MG63 (cell line): ENCODE measurements around the gene RAP1A. TPM values are rescaled to one million over a fixed set of nuclear protein-coding genes. Genes with fewer than 3 reads are reported as not detected.

Experiments
- DNase-seq: peaks from one replicate; pipeline ENCODE4 v3.0.0-alpha.2; 2020
- H3K27me3 ChIP-seq: fragments of 250-450 bp; sonication (Bioruptor Pico); 2 replicates; pipeline ENCODE4 v1.5.1; 2020; ENCODE audit warnings: mild to moderate bottlenecking, moderate library complexity
- H3K36me3 ChIP-seq: fragments of 250-450 bp; sonication (Bioruptor Pico); 2 replicates; pipeline ENCODE4 v1.5.1; 2020; ENCODE audit warnings: mild to moderate bottlenecking, moderate library complexity
- H3K4me3 ChIP-seq: fragments of 250-450 bp; sonication (Bioruptor Pico); 2 replicates; pipeline ENCODE4 v1.5.1; 2020; ENCODE audit warnings: mild to moderate bottlenecking, moderate library complexity
- H3K9me3 ChIP-seq: fragments of 250-450 bp; sonication (Bioruptor Pico); 2 replicates; pipeline ENCODE4 v1.5.1; 2020; ENCODE audit warnings: mild to moderate bottlenecking, moderate library complexity
- total RNA-seq: library from RNA; depleted of rRNA; stranded (reverse); fragments of >200 nt; shearing (Covaris generic); gene quantifications from 2 replicates; pipeline ENCODE4 v1.2.3, GENCODE V29; 2014; ENCODE audit warnings: low replicate concordance; rRNA removed

The RAP1A gene
- 20.6 and 35.6 TPM in 2 replicates for total RNA-seq

DNA sequence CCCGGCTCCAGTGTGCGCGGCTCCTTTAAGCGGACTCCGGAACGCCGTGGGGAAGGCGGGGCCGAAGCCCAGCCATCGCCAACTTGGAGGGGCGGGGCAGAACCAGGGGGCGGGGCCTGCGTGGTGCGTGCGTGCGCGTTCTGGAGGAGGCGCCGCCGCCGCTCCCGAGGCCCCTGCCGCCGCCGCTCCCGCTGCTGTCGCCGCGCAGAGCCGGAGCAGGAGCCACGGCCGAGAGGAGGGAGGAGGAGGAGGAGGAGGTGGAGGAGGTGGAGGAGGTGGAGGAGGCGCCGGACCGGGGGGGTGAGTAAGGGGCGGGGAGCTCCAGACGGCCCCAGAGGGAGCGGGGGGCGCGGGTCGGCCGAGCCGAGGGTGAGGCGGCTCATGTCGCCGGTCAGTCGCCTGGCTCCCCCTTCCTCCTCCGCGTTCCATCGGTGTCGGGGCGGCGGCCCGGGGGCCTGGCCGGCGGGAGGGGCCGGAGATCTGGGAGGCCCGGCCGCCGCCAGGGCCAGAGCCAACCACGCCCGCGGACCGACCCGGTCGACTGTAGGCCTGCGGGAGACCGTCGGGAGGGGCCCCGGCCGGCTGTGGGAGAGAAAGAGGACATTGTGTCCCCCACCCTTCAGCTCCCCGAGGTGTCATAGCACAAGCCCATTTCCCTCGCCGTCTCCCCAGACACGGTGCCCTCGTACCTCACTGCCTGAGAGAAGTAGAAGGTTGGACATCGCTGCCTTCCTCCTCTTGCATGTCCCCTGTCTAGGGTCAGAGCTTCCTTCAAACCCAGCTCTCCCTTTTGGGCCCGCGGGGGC lies at the start of gene RAP1A:
Gene RAP1A, plus strand, starts transcription at position 155 of the 806 bp plus-strand sequence. CDS start 71,572 bp downstream, outside the sequence.
- peak; percentile 93 for DNase-seq

DNA sequence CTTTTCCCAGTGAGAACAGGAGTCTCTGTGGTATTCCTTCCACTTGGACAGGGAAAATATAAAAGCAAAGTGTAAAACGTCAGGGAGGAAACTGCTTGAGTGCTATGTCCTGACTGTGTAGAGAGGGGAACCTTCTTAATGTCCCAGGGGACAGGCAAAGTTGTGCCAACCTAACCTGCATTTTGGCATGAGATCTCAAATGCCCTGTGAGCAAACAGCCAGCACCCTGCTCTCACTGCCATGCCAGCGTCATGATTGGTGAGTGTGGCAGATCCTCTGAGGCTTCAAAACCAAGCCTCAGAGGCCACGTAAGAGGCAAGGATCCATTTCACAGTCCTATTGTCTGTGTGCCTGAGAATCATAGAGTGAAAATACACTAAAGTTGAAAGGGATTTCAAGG lies 49.7 kb upstream of the RAP1A start:
- no peak for DNase-seq
- Histone ChIP-seq H3K27me3 (no peaks in the 10 kb centered on the region), H3K9me3 (no peaks in the 10 kb centered on the region), H3K4me3 (no peak overlapping the region), H3K36me3 (no peaks in the 10 kb centered on the region)

More for the DNA sequence above, at the start of gene RAP1A:
- Histone ChIP-seq H3K4me3 (peak within 1 kb of the TSS; percentile 57), H3K27me3 (no peaks in the 10 kb centered on the region), H3K9me3 (no peaks in the 10 kb centered on the region), H3K36me3 (no peaks in the 10 kb centered on the region; the same call in 1 of the 2 replicates)

- DNase-seq, result peak; percentile 9
- H3K4me3 ChIP-seq, result no peak overlapping the region
- H3K27me3 ChIP-seq, result no peaks in the 10 kb centered on the region
- no peaks in the 10 kb centered on the region for H3K9me3 ChIP-seq
- H3K36me3 ChIP-seq, result no peaks in the 10 kb centered on the region
These were observed 48.8 kb upstream of the RAP1A start for GRCh38 chr1:111570781-111571181.

DNA sequence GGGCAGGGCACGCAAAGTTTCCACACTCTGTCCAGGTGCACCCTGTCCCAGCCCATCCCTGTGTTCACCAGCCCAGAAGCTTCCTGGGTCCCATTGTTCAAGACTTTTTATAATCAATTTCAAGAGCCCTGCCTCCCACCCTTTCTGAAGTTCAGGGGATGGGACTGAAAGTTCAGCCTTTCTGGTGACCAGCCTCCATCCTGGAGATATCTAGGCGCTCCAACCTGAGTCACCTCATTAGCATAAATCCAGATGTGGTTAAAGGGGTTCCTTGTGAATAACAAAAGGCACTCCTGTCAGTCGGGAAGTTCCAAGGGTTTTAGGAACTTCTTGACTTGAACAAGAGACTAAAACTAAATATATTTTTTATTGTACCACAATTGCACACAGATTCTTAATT lies 48.4 kb upstream of the RAP1A start:
- DNase-seq, result no peak
- Histone ChIP-seq H3K9me3 (no peaks in the 10 kb centered on the region), H3K36me3 (no peaks in the 10 kb centered on the region), H3K4me3 (no peak overlapping the region), H3K27me3 (no peaks in the 10 kb centered on the region)

- Histone ChIP-seq H3K27me3 (no peaks in the 10 kb centered on the region), H3K36me3 (no peaks in the 10 kb centered on the region), H3K4me3 (no peak overlapping the region), H3K9me3 (no peaks in the 10 kb centered on the region)
- DNase-seq, result peak; percentile 65
These were observed 47.6 kb upstream of the RAP1A start for GRCh38 chr1:111571987-111572386.

- H3K4me3 ChIP-seq, result no peak overlapping the region
- H3K36me3 ChIP-seq, result no peaks in the 10 kb centered on the region
- no peaks in the 10 kb centered on the region for H3K27me3 ChIP-seq
- H3K9me3 ChIP-seq, result no peaks in the 10 kb centered on the region
- no peak for DNase-seq
These were observed 43.0 kb upstream of the RAP1A start for GRCh38 chr1:111576547-111576946.

GRCh38 chr1:111577814-111578213 lies 41.8 kb upstream of the RAP1A start:
- no peak for DNase-seq
- no peak overlapping the region for H3K4me3 ChIP-seq
- H3K27me3 ChIP-seq, result no peaks in the 10 kb centered on the region
- H3K36me3 ChIP-seq, result no peaks in the 10 kb centered on the region
- H3K9me3 ChIP-seq, result no peaks in the 10 kb centered on the region

DNA sequence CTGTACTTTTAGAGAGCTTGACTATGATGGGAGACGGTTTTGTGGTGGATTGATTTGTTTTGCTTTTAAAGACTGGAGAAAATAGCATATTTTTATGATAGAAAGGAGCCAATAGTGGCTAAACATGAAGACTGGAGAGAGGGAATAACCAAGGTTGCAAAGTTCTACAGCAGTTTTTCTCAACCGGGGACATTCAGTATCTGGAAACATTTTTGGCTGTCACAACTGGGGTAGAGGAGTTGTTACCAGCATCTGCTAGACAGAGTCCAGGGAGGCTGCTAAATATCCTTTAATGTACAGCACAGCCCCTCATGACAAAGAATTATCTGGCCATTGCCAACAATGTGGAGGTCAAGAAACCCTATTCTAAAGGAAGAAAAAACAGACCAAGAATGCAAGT lies 38.4 kb upstream of the RAP1A start:
- no peaks in the 10 kb centered on the region for H3K27me3 ChIP-seq
- H3K9me3 ChIP-seq, result no peaks in the 10 kb centered on the region
- H3K4me3 ChIP-seq, result no peak overlapping the region
- no peaks in the 10 kb centered on the region for H3K36me3 ChIP-seq
- DNase-seq, result no peak

- H3K9me3 ChIP-seq, result no peaks in the 10 kb centered on the region
- H3K4me3 ChIP-seq, result no peak overlapping the region
- no peak for DNase-seq
- no peaks in the 10 kb centered on the region for H3K27me3 ChIP-seq
- no peaks in the 10 kb centered on the region for H3K36me3 ChIP-seq
These were observed 37.6 kb upstream of the RAP1A start for GRCh38 chr1:111582016-111582415.

- DNase-seq, result no peak
- H3K4me3 ChIP-seq, result no peak overlapping the region
- H3K36me3 ChIP-seq, result no peaks in the 10 kb centered on the region
- H3K27me3 ChIP-seq, result no peaks in the 10 kb centered on the region
- no peaks in the 10 kb centered on the region for H3K9me3 ChIP-seq
These were observed 36.7 kb upstream of the RAP1A start for GRCh38 chr1:111582644-111583618.

GRCh38 chr1:111585447-111586086 lies 34.0 kb upstream of the RAP1A start:
- H3K4me3 ChIP-seq, result no peak overlapping the region
- no peak for DNase-seq
- H3K27me3 ChIP-seq, result no peaks in the 10 kb centered on the region
- no peaks in the 10 kb centered on the region for H3K9me3 ChIP-seq
- H3K36me3 ChIP-seq, result no peaks in the 10 kb centered on the region

DNA sequence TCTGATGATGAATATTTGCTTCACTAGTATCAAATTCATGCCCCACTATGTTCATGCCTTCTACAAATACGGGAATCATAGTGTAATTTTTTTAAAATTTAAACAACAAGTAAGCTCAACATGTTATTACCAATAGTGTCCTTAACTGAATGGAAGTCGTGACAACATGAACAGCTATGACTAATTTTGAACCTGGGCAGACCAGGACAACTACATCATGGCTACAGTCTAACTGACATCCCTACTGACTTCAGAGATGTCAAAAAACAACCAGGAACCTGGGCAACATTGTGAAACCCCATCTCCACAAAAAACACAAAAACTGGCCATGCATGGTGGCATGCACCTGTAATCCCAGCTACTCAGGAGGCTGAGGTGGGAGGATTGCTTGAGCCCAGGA lies 33.5 kb upstream of the RAP1A start:
- H3K9me3 ChIP-seq, result no peaks in the 10 kb centered on the region
- no peaks in the 10 kb centered on the region for H3K27me3 ChIP-seq
- DNase-seq, result no peak
- no peaks in the 10 kb centered on the region for H3K36me3 ChIP-seq
- no peak overlapping the region for H3K4me3 ChIP-seq

DNA sequence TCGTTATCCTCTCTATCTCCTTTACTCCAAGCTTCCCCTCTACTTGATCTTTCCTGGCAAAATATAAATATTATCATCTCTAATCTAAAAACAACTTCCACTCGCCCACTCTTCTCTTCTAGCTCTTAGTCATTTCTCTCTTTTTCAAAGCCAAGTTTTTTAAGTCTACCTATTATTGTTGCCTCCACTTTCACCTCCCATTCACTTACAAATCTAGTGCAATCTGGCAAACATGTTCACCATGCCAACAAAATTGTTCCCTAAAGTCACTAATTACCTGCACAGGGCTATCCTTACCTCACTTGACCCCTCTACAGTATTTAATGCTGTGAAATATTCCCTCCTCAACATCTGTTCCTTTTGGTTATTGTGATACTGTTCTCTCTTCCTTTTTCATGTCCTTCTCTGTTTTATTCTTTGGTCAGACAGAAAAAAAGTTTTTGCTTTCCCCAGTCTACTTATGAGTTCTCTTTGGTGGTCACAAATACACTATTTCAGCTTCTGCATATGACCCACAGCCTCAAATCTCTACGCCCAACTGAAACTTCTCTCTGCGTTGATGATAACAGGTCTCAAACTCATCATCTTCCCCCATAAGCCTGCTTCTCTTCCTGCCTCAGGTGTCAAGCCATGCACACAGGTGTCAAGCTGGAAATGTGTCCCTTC lies 31.9 kb upstream of the RAP1A start:
- H3K36me3 ChIP-seq, result no peaks in the 10 kb centered on the region
- H3K4me3 ChIP-seq, result no peak overlapping the region
- no peaks in the 10 kb centered on the region for H3K27me3 ChIP-seq
- no peaks in the 10 kb centered on the region for H3K9me3 ChIP-seq
- DNase-seq, result no peak

GRCh38 chr1:111591937-111592336 lies 27.7 kb upstream of the RAP1A start:
- no peak overlapping the region for H3K4me3 ChIP-seq

GRCh38 chr1:111592389-111593361 lies 26.9 kb upstream of the RAP1A start:
- Histone ChIP-seq H3K4me3 (peak overlapping the region; percentile 5; the same call in 1 of the 2 replicates), H3K27me3 (no peaks in the 10 kb centered on the region), H3K36me3 (no peaks in the 10 kb centered on the region), H3K9me3 (no peaks in the 10 kb centered on the region)
- peak; percentile 93 for DNase-seq

More at GRCh38 chr1:111591937-111592336, 27.7 kb upstream of the RAP1A start:
- Histone ChIP-seq H3K9me3 (no peaks in the 10 kb centered on the region), H3K27me3 (no peaks in the 10 kb centered on the region), H3K36me3 (no peaks in the 10 kb centered on the region)
- DNase-seq, result no peak
